HG03571 (cell line): ENCODE data around the gene PDE4D.
A peak's percentile ranks its signal among the peaks of the same experiment; 100 is the strongest.
"Not testable (repeated sequence)": the region's sequence is repeated elsewhere in the genome, so short reads cannot be mapped to it uniquely, and the experiment has no call there.

Experiments used
- ATAC-seq: cut with Tn5 transposase; IDR thresholded peaks from one replicate; pipeline ENCODE4 v1.9.1; 2021; ENCODE audit not compliant: unreplicated experiment

The PDE4D gene

GRCh38 chr5:59390989-59391388, 502.5 kb downstream of the PDE4D start:
- no peak for ATAC-seq

- no peak for ATAC-seq
Observed at GRCh38 chr5:59390074-59390659, 503.4 kb downstream of the PDE4D start.

GRCh38 chr5:59387127-59387526, 506.4 kb downstream of the PDE4D start:
- no peak for ATAC-seq

- no peak for ATAC-seq
Observed at GRCh38 chr5:59385700-59386099, 507.8 kb downstream of the PDE4D start.

- peak; percentile 93 for ATAC-seq
Observed at GRCh38 chr5:59380350-59380951, 513.1 kb downstream of the PDE4D start.

GRCh38 chr5:59374036-59374435, 519.5 kb downstream of the PDE4D start:
- ATAC-seq, result not testable (repeated sequence)

GRCh38 chr5:59371525-59372127, 521.9 kb downstream of the PDE4D start:
- no peak for ATAC-seq

- no peak for ATAC-seq
Observed at GRCh38 chr5:59368951-59369350, 524.6 kb downstream of the PDE4D start.

- ATAC-seq, result no peak
Observed at GRCh38 chr5:59367791-59368394, 525.6 kb downstream of the PDE4D start.

- ATAC-seq, result no peak
Observed at GRCh38 chr5:59366784-59367183, 526.7 kb downstream of the PDE4D start.

- ATAC-seq, result no peak
Observed at GRCh38 chr5:59362438-59362837, 531.1 kb downstream of the PDE4D start.

GRCh38 chr5:59361454-59361853, 532.1 kb downstream of the PDE4D start:
- ATAC-seq, result no peak

GRCh38 chr5:59360130-59360555, 533.4 kb downstream of the PDE4D start:
- ATAC-seq, result no peak

GRCh38 chr5:59358005-59358861, 535.3 kb downstream of the PDE4D start:
- no peak for ATAC-seq

GRCh38 chr5:59357381-59357977, 536.0 kb downstream of the PDE4D start:
- no peak for ATAC-seq

GRCh38 chr5:59356813-59357380, 536.6 kb downstream of the PDE4D start:
- no peak for ATAC-seq

- ATAC-seq, result no peak
Observed at GRCh38 chr5:59354811-59355210, 538.7 kb downstream of the PDE4D start.

GRCh38 chr5:59354274-59354673, 539.3 kb downstream of the PDE4D start:
- no peak for ATAC-seq

- no peak for ATAC-seq
Observed at GRCh38 chr5:59351076-59351794, 542.3 kb downstream of the PDE4D start.

- ATAC-seq, result no peak
Observed at GRCh38 chr5:59348189-59348588, 545.3 kb downstream of the PDE4D start.
